KOPT-K1 (cell line): ENCODE data around the gene SMOC2.

Source experiments
- H3K27ac ChIP-seq: fragments of 200-600 bp; sonication (generic); 2 replicates; pipeline ENCODE4 v1.5.1; 2016; ENCODE audit warnings: antibody characterized with exemption, mild to moderate bottlenecking, low read depth, low read length; ENCODE audit not compliant: poor library complexity, severe bottlenecking
- H3K36me3 ChIP-seq: fragments of 200-600 bp; sonication (generic); 2 replicates; pipeline ENCODE4 v1.5.1; 2017; ENCODE audit warnings: antibody characterized with exemption, mild to moderate bottlenecking, low read length, moderate library complexity; ENCODE audit not compliant: insufficient read depth
- H3K9me3 ChIP-seq: fragments of 200-600 bp; sonication (generic); 2 replicates; pipeline ENCODE4 v1.5.1; 2017; ENCODE audit warnings: antibody characterized with exemption, low read length, mild to moderate bottlenecking; ENCODE audit not compliant: insufficient read depth, poor library complexity, severe bottlenecking

Gene SMOC2

GRCh38 chr6:168440520-168441433, at the start of gene SMOC2:
TSS of gene SMOC2 (plus strand) at chr6:168441184. CDS start at chr6:168441371, 187 bp downstream.
- no peaks in the 10 kb centered on the region for H3K36me3 ChIP-seq
- no peak within 1 kb of the TSS for H3K27ac ChIP-seq
- H3K9me3 ChIP-seq = no peaks in the 10 kb centered on the region

- H3K36me3 ChIP-seq = no peaks in the 10 kb centered on the region
- peaks cover 9% of the 10 kb centered on the region for H3K9me3 ChIP-seq
- no peak overlapping the region for H3K27ac ChIP-seq
Observed at GRCh38 chr6:168393126-168393870, 47.7 kb upstream of the SMOC2 start.

GRCh38 chr6:168394606-168395005, 46.4 kb upstream of the SMOC2 start:
- no peak overlapping the region for H3K27ac ChIP-seq
- peaks cover 9% of the 10 kb centered on the region for H3K9me3 ChIP-seq
- no peaks in the 10 kb centered on the region for H3K36me3 ChIP-seq

- Histone ChIP-seq H3K9me3 (peaks cover 9% of the 10 kb centered on the region), H3K27ac (no peak overlapping the region), H3K36me3 (no peaks in the 10 kb centered on the region)
Observed at GRCh38 chr6:168395983-168396382, 45.0 kb upstream of the SMOC2 start.

GRCh38 chr6:168396561-168396960, 44.4 kb upstream of the SMOC2 start:
- Histone ChIP-seq H3K27ac (no peak overlapping the region), H3K9me3 (peaks cover 9% of the 10 kb centered on the region), H3K36me3 (no peaks in the 10 kb centered on the region)

GRCh38 chr6:168397012-168397411, 44.0 kb upstream of the SMOC2 start:
- Histone ChIP-seq H3K36me3 (no peaks in the 10 kb centered on the region), H3K9me3 (peaks cover 9% of the 10 kb centered on the region), H3K27ac (no peak overlapping the region)

GRCh38 chr6:168400037-168400436, 40.9 kb upstream of the SMOC2 start:
- Histone ChIP-seq H3K27ac (no peak overlapping the region), H3K9me3 (peaks cover 8% of the 10 kb centered on the region), H3K36me3 (no peaks in the 10 kb centered on the region)

- no peaks in the 10 kb centered on the region for H3K36me3 ChIP-seq
- H3K9me3 ChIP-seq = no peaks in the 10 kb centered on the region
- H3K27ac ChIP-seq = no peak overlapping the region
Observed at GRCh38 chr6:168403370-168404005, 37.5 kb upstream of the SMOC2 start.

- Histone ChIP-seq H3K27ac (no peak overlapping the region), H3K9me3 (no peaks in the 10 kb centered on the region), H3K36me3 (no peaks in the 10 kb centered on the region)
Observed at GRCh38 chr6:168404560-168404959, 36.4 kb upstream of the SMOC2 start.

- no peaks in the 10 kb centered on the region for H3K36me3 ChIP-seq
- H3K27ac ChIP-seq = no peak overlapping the region
- H3K9me3 ChIP-seq = peaks cover 10% of the 10 kb centered on the region
Observed at GRCh38 chr6:168407842-168408241, 33.1 kb upstream of the SMOC2 start.

- no peak overlapping the region for H3K27ac ChIP-seq
- H3K9me3 ChIP-seq = peaks cover 10% of the 10 kb centered on the region
- no peaks in the 10 kb centered on the region for H3K36me3 ChIP-seq
Observed at GRCh38 chr6:168408504-168409136, 32.4 kb upstream of the SMOC2 start.

- H3K36me3 ChIP-seq = no peaks in the 10 kb centered on the region
- H3K27ac ChIP-seq = no peak overlapping the region
- peaks cover 10% of the 10 kb centered on the region for H3K9me3 ChIP-seq
Observed at GRCh38 chr6:168410035-168410434, 30.9 kb upstream of the SMOC2 start.

GRCh38 chr6:168410554-168411011, 30.4 kb upstream of the SMOC2 start:
- Histone ChIP-seq H3K9me3 (peaks cover 14% of the 10 kb centered on the region), H3K27ac (no peak overlapping the region), H3K36me3 (no peaks in the 10 kb centered on the region)

- Histone ChIP-seq H3K9me3 (peaks cover 19% of the 10 kb centered on the region), H3K36me3 (no peaks in the 10 kb centered on the region), H3K27ac (no peak overlapping the region)
Observed at GRCh38 chr6:168411130-168411529, 29.9 kb upstream of the SMOC2 start.

- peaks cover 21% of the 10 kb centered on the region for H3K9me3 ChIP-seq
- no peaks in the 10 kb centered on the region for H3K36me3 ChIP-seq
- H3K27ac ChIP-seq = no peak overlapping the region
Observed at GRCh38 chr6:168411793-168412192, 29.2 kb upstream of the SMOC2 start.
